ENCODE data around the gene FGF8. TPM values are rescaled to one million over a fixed set of nuclear protein-coding genes. Genes with fewer than 3 reads are reported as not detected.

The FGF8 gene
- total and polyA plus RNA-seq, 2 donors (not counting 3 experiments of a cell fraction or from before 2014, with no cell fraction given) = 0.44 TPM; not detected in 1

DNA sequence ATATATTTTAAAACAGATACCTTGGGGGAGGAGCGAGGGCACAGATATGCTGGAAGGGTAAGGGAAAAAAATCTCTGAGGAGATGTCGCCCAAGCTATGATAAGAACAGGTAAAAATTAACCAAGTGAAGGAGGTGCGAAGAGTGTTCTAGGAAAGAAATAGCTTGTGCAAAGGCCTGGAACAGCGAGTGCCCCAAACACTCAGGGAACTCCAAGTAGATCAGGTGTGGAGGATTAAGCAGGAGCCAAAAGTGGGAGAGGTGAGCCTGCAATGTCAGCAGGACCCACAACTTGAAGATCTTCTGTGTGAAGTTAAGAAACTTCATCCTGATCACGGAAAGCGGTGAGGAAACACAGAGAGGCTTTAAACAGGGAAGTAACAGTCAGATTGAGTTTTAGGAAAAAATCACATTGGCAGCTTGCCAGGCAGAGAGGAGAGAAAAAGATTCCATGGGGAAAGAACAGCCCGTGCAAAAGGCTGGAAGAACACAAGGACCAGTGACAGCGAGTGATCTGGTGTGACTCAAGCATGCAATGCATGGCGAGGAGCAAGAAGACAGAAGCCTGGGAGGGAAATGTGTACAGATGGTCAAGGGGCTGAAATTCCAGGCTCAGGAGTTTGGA, 30.7 kb downstream of the FGF8 start:
- ChIA-PET POLR2A (no interaction called here), CTCF (no interaction called here)
- Histone ChIP-seq H3K27me3 (ENCODE audit: control insufficient read depth in 2 of 2, insufficient read depth in 2 of 2, low read length in 2 of 2) (peaks cover 5 to 9% of the 10 kb centered on the region in 2 experiments), H3K79me2 (ENCODE audit: control insufficient read depth, insufficient read depth, low read length) (no peaks in the 10 kb centered on the region), H3K9ac (replicated peaks; ENCODE audit: extremely low read depth, insufficient read depth, low read length) (no peak overlapping the region), H3K4me3 (replicated peaks in 1 of 3; ENCODE audit: insufficient read depth in 1 of 3, low read depth in 1 of 3, low read length in 3 of 3) (no peak overlapping the region), H3K9me1 (replicated peaks; ENCODE audit: control insufficient read depth, extremely low read depth, insufficient read depth, low read length) (no peaks in the 10 kb centered on the region), H3K27ac (ENCODE audit: insufficient read depth, low read depth, low read length) (no peak overlapping the region), H2AFZ (ENCODE audit: low read depth, low read length) (no peak overlapping the region), H3K4me1 (ENCODE audit: control insufficient read depth, extremely low read depth, insufficient read depth, low read length) (no peaks in the 10 kb centered on the region), H3K4me2 (ENCODE audit: insufficient read depth, low read length) (no peak overlapping the region), H4K20me1 (replicated peaks; ENCODE audit: control insufficient read depth, extremely low read depth, insufficient read depth, low read length) (no peaks in the 10 kb centered on the region), H3K9me3 (replicated peaks; ENCODE audit: control insufficient read depth, insufficient read depth, low read length) (no peaks in the 10 kb centered on the region), H3K36me3 (ENCODE audit: control insufficient read depth in 2 of 2, extremely low read depth in 1 of 2, insufficient read depth in 2 of 2, low read length in 2 of 2) (no peaks in the 10 kb centered on the region)
- intact Hi-C loops (cut with micrococcal nuclease) (no loop called here), dilution Hi-C loops (cut with MboI; ENCODE audit: extremely low pct_ligation_motif_present, low sequenced_read_pairs) (no loop called here)
- TF ChIP-seq MYC (IDR thresholded peaks at IDR 0.05; ENCODE audit: low read depth, low read length) = no peak
- no TSS peak for BruUV-seq (replicated peaks)
- DNase-seq (ENCODE audit: low read depth, low spot score) (no peak), FAIRE-seq (no peak)

DNA sequence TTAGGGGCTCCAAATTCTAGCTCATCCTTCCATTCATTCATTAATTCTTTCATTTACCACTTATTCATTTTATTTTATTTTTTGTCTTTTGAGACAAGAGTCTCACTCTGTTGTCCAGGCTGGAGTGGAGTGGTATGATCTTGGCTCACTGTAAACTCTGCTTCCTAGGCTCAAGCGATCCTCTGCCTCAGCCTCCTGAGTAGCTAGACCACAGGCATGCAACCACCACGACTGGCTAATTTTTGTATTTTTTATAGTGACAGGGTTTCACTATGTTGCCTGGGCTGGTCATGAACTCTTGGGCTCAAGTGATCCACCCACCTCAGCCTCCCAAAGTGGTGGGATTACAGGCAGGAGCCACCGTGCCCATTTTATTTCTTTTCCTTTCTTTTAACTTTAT, 31.6 kb downstream of the FGF8 start:
- CTCF ChIA-PET = interaction anchor here (1.2 kb wide), 1 partner anchor 11 kb away, joined by 4 read pairs; no protein-coding TSS in a partner anchor
- no peak for TF ChIP-seq MYC (IDR thresholded peaks at IDR 0.05; ENCODE audit: low read depth, low read length)
- no peak for TF ChIP-seq POLR2AphosphoS5 (IDR thresholded peaks at IDR 0.05; ENCODE audit: insufficient read depth, low read depth, low read length)
- no peak for TF ChIP-seq JUN (IDR thresholded peaks at IDR 0.05; ENCODE audit: borderline replicate concordance, insufficient read depth, insufficient read length, low read depth)
- no peak for TF ChIP-seq POLR2A (IDR thresholded peaks at IDR 0.05; ENCODE audit: low read depth, low read length)
- TF ChIP-seq GATA2 (IDR thresholded peaks at IDR 0.05; ENCODE audit: insufficient read depth, insufficient read length, low read depth, low read length) = no peak
- TF ChIP-seq, protein P1, sequence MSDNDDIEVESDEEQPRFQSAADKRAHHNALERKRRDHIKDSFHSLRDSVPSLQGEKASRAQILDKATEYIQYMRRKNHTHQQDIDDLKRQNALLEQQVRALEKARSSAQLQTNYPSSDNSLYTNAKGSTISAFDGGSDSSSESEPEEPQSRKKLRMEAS (IDR thresholded peaks at IDR 0.05; ENCODE audit: insufficient read depth, insufficient read length) = no peak
- no peak for TF ChIP-seq FOS (IDR thresholded peaks at IDR 0.05; ENCODE audit: borderline replicate concordance, insufficient read depth, low read length)
- TF ChIP-seq EZH2 (IDR thresholded peaks at IDR 0.05; ENCODE audit: borderline replicate concordance, low read depth, low read length, severe bottlenecking) = no peak
- TF ChIP-seq, protein P2, sequence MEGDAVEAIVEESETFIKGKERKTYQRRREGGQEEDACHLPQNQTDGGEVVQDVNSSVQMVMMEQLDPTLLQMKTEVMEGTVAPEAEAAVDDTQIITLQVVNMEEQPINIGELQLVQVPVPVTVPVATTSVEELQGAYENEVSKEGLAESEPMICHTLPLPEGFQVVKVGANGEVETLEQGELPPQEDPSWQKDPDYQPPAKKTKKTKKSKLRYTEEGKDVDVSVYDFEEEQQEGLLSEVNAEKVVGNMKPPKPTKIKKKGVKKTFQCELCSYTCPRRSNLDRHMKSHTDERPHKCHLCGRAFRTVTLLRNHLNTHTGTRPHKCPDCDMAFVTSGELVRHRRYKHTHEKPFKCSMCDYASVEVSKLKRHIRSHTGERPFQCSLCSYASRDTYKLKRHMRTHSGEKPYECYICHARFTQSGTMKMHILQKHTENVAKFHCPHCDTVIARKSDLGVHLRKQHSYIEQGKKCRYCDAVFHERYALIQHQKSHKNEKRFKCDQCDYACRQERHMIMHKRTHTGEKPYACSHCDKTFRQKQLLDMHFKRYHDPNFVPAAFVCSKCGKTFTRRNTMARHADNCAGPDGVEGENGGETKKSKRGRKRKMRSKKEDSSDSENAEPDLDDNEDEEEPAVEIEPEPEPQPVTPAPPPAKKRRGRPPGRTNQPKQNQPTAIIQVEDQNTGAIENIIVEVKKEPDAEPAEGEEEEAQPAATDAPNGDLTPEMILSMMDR (IDR thresholded peaks at IDR 0.05; ENCODE audit: extremely low read depth in 1 of 2, insufficient read depth in 1 of 2, low read depth in 1 of 2, low read length in 2 of 2) = no peak
- Histone ChIP-seq H3K27me3 (ENCODE audit: control insufficient read depth in 2 of 2, insufficient read depth in 2 of 2, low read length in 2 of 2) (peaks cover 7 to 9% of the 10 kb centered on the region in 2 experiments), H3K4me1 (ENCODE audit: control insufficient read depth, extremely low read depth, insufficient read depth, low read length) (no peaks in the 10 kb centered on the region), H3K79me2 (ENCODE audit: control insufficient read depth, insufficient read depth, low read length) (no peaks in the 10 kb centered on the region), H4K20me1 (replicated peaks; ENCODE audit: control insufficient read depth, extremely low read depth, insufficient read depth, low read length) (no peaks in the 10 kb centered on the region), H3K9me3 (replicated peaks; ENCODE audit: control insufficient read depth, insufficient read depth, low read length) (no peaks in the 10 kb centered on the region), H3K9ac (replicated peaks; ENCODE audit: extremely low read depth, insufficient read depth, low read length) (no peak overlapping the region), H3K4me3 (replicated peaks in 1 of 3; ENCODE audit: insufficient read depth in 1 of 3, low read depth in 1 of 3, low read length in 3 of 3) (no peak overlapping the region), H3K27ac (ENCODE audit: insufficient read depth, low read depth, low read length) (no peak overlapping the region), H3K36me3 (ENCODE audit: control insufficient read depth in 2 of 2, extremely low read depth in 1 of 2, insufficient read depth in 2 of 2, low read length in 2 of 2) (no peaks in the 10 kb centered on the region), H3K9me1 (replicated peaks; ENCODE audit: control insufficient read depth, extremely low read depth, insufficient read depth, low read length) (no peaks in the 10 kb centered on the region), H2AFZ (ENCODE audit: low read depth, low read length) (no peak overlapping the region), H3K4me2 (ENCODE audit: insufficient read depth, low read length) (no peak overlapping the region)
- dilution Hi-C loops (cut with MboI; ENCODE audit: extremely low pct_ligation_motif_present, low sequenced_read_pairs) (no loop called here), intact Hi-C loops (cut with micrococcal nuclease) (no loop called here)
- POLR2A ChIA-PET = no interaction called here
- no peak for DNase-seq (ENCODE audit: low read depth, low spot score)
- no TSS peak for BruUV-seq (replicated peaks)
- no peak for FAIRE-seq

All from endothelial cell of umbilical vein (primary cell).